Stimulated activated CD8-positive, alpha-beta memory T cell treated with anti-CD3 and anti-CD28 coated beads, Interleukin-4, amount 100 ng/mL, for 24 hours (primary cell): Measurements from ENCODE around the gene EXO5.
"Not testable (repeated sequence)": the region's sequence is repeated elsewhere in the genome, so short reads cannot be mapped to it uniquely, and the experiment has no call there.

Experiments
- DNase-seq: peaks from one replicate; pipeline ENCODE4 v3.0.0-alpha.2; 2020; ENCODE audit warnings: low read depth

EXO5 gene, protein sequence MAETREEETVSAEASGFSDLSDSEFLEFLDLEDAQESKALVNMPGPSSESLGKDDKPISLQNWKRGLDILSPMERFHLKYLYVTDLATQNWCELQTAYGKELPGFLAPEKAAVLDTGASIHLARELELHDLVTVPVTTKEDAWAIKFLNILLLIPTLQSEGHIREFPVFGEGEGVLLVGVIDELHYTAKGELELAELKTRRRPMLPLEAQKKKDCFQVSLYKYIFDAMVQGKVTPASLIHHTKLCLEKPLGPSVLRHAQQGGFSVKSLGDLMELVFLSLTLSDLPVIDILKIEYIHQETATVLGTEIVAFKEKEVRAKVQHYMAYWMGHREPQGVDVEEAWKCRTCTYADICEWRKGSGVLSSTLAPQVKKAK

DNA sequence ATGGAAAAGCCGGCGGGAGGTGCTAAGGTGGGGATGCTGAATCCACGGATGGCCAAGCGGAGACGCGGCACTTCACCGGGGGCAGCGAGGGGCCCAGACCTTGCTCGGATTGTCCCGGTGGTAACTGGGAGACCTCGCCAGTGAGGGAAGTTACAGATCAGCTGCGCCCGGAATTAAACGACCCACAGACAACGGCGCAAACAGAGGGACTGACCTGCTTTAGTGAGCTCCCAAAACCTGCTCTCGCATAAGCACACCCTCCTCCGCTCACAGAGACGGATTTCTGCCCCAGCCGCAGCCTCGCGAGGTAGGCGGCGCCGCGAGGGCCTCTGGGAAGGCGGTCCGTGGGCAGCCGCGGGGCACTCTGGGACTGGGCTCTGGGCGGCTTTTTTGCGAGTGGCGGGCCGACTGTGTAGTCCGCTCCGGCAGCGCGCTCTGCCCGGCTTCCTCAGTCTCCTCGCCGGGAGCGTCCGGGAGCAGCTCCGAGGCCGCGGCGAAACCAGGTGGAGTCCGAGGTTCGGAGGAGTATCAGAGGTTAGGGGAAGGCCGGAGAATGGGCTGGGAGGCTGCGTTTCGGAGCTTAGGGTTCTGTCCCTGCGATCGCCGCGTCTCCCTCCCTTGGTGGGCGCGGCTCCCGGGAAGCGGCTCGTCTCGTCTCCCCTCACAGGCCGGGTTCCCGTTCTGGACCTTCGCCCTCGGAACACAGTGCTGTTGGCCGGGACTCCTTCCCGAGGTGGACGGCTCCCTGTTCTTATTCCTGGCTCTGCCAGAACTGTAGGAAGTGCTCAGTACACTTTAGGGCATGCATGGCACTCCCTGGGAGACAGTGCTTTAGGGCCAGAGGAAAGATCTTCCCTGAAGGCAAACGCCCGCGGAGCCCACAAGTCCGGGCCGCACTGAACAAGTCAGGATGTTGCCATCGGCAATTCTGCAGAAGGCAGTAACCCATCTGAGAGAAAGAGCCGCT lies at the start of gene EXO5:
TSS of gene EXO5 (plus strand) at position 393 of the 967 bp plus-strand sequence. CDS start 5,778 bp downstream, outside the sequence.
- DNase-seq: peak; percentile 75

DNA sequence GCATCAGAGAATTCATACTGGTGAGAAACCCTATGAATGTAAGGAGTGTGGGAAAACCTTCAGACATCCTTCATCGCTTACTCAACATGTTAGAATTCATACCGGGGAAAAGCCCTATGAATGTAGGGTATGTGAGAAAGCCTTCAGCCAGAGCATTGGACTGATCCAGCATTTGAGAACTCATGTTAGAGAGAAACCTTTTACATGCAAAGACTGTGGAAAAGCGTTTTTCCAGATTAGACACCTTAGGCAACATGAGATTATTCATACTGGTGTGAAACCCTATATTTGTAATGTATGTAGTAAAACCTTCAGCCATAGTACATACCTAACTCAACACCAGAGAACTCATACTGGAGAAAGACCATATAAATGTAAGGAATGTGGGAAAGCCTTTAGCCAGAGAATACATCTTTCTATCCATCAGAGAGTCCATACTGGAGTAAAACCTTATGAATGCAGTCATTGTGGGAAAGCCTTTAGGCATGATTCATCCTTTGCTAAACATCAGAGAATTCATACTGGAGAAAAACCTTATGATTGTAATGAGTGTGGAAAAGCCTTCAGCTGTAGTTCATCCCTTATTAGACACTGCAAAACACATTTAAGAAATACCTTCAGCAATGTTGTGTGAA lies 45.5 kb upstream of the EXO5 start:
- DNase-seq: no peak

DNA sequence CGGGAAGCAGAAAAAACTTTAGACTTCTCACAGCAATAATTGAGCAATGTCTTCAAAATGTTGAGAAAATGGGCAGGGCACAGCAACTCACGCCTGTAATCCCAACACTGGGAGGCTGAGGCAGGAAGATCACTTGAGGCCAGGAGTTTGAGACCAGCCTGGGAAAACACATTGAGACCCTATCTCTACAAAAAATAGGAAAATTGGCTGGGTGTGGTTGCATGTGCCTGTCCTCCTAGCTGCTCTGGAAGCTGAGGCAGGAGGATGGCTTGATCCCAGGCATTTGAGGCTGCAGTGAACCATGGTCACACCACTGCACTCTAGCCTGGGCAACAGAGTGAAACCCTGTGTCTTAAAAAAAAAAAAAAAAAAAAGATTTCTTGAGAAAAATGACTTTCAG lies 39.2 kb upstream of the EXO5 start:
- DNase-seq: no peak

DNA sequence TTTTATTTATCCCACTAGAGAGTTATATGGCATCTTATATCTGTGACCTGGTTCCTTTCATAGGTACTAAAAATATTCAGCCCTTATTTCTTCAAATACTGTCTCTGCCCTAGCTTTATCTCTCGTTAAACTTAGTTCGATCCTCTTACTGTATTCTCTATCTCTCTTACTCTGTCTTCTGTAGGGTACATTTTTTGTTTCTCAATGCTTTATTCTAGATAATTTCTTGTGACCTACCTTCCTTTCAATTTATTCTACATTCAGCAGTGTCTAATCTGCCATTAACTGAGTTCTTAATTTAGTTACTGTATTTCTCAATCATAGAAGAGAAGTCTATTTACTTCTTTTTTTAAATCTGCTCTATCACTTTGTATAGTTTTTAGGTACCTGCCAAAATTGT lies 33.3 kb upstream of the EXO5 start:
- DNase-seq: no peak

DNA sequence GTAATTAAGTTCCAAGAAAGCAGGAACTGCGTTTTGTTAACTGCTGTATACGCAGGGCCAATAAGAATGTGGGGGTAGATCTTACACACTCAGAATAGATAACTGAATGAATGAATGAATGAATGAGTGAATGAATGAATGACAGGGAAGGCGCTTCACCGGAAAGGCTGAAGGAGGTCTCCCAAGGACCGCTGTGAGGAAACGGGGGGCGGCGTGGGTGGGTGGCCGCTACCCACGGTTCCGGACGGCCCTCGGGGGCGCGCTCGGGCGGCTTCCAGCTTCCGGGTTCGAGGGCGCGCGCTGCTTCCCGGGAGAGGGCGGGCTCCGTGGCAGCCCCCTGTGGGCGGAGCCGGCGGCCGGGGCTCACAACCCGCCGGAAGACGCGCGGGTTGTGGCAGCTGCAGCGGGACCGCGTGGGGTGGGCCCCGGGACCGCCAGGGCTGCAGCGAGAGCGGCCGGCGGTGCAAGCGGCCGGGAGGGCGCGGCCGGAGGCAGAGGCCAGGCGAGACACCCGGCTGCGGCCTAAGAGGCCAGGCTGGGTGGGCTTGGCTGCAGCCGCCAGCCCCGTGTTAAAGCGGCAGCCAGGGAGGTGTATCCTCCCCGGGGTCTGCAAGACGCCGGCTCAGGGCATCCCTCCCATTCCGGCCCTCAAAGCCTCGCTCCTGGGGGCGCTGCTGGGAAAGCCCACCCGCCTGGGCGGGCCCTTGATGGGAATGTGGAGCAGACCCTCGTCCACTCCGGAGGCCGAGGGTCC lies 31.5 kb upstream of the EXO5 start, which contains the start of gene ZFP69:
TSS of gene ZFP69 (plus strand) at position 367 of the 754 bp plus-strand sequence. CDS start 2,072 bp downstream, outside the sequence.
- DNase-seq: peak; percentile 67

DNA sequence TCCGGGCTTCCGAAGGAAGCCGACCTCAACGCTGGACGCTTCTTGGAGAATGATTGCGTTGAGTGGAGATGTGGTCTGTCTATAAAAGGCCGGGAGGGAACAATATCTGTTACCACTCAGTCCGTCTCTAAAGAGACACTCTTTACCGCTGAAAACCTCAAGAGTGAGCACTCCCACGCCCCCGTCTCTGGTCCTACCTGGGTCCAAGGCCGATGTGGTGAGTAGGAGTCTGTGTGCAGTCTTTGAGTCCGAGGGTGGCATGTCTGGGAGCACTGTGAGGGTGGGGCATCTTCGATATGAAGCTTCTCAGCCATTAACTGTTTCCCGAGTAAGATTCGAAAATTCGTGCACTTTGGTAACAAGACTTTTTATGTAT lies 30.9 kb upstream of the EXO5 start:
- peak; percentile 8 for DNase-seq

DNA sequence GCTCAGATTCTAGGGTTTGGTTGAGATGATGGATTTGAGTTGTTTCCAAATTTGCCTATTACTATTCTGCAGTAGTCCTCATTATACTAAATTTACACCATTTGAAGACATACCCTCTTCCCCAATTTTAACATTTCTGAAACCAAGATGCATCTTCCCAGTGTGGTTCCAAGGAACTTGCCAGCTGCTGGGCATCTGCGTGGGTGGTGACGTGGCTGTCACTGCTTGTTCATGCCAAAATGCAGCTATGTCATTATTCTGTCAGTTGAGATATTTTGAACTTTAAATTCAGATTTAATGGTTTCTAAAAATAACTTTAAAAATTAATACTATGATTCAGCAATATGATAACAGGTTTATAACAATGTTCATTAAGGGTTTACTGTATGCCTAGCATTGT lies 30.3 kb upstream of the EXO5 start:
- no peak for DNase-seq

DNA sequence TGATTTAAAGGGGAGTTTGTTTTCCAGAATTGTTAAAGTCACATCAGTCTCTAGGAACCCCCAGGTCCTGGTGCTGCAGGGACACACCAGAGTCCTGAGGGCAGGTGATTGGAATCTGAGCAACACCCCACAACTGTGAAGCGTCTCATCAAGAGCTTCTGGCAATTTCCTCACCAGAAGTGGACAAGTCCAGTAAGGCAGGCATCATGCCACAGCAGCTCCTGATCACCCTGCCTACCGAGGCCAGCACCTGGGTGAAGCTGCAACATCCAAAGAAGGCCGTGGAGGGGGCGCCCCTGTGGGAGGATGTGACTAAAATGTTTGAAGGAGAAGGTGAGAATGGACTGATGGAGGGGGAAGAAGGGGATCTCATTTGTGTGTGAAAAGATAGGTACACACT lies 29.4 kb upstream of the EXO5 start:
- no peak for DNase-seq

DNA sequence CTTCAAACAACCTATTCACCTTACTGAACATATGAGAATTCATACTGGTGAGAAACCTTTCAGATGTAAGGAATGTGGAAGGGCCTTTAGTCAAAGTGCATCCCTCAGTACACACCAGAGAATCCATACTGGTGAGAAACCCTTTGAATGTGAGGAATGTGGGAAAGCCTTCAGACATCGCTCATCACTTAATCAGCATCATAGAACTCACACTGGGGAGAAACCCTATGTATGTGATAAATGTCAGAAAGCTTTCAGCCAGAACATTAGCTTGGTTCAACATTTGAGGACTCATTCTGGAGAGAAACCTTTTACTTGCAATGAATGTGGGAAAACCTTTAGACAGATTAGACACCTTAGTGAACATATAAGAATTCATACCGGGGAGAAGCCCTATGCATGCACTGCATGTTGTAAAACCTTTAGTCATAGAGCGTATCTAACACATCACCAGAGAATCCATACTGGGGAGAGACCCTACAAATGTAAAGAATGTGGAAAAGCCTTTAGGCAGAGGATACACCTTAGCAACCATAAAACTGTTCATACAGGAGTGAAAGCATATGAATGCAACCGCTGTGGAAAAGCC lies 13.2 kb upstream of the EXO5 start:
- no peak for DNase-seq

DNA sequence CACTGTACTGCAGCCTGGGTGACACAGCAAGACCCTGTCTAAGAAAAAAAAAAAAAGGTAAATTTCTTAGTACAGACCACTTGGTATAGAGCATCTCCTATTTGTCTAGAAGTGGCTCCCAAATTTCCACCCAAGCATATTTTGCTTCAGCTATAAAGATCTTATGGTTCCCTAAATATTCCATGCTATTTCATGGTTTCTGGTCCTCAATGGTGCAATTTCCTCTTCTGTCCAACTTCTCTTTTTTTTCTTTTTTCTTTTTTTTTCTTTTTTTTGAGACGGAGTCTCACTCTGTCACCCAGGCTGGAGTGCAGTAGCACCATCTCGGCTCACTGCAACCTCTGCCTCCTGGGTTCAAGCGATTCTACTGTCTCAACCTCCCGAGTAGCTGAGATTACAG lies 5.9 kb upstream of the EXO5 start:
- DNase-seq: not testable (repeated sequence)

DNA sequence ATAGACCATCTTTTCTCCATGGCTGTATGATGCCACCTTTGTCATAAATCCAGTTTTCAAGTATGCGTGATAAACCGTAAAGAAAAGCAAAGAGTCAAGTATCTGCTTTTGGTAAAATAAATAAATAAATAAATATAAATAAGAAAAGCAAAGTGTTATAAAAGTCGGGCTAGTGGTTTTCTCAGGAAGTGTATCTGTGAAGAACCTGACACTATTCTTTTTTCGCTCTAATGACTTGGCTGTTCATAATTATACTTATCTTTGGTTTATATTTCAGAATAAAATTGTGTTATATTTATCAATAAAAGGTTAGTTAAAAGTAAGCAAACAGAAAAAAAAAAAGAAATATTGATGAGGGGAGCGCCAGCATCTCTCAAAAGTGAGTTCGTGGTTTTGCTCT lies 594 bp upstream of the EXO5 start:
- no peak for DNase-seq

DNA sequence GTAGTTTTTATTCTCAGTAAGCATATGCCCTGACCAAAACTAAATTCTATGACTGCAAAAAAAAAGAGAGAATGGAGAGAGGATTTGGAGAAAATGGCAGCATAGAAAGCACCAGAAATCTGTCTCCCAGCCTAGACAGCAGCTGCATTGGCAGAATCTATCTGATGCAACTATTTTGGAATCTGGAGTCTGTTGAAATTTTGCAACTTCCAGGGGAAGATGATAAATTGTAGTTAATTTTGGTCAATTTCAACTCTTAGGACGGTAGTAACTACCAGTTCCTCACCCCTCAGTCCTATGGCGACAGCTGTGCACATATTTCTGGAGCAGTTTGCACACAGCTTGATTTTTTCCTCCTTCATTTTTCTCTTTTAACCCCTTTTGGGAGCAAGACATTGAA lies 10.9 kb downstream of the EXO5 start:
- DNase-seq: no peak

DNA sequence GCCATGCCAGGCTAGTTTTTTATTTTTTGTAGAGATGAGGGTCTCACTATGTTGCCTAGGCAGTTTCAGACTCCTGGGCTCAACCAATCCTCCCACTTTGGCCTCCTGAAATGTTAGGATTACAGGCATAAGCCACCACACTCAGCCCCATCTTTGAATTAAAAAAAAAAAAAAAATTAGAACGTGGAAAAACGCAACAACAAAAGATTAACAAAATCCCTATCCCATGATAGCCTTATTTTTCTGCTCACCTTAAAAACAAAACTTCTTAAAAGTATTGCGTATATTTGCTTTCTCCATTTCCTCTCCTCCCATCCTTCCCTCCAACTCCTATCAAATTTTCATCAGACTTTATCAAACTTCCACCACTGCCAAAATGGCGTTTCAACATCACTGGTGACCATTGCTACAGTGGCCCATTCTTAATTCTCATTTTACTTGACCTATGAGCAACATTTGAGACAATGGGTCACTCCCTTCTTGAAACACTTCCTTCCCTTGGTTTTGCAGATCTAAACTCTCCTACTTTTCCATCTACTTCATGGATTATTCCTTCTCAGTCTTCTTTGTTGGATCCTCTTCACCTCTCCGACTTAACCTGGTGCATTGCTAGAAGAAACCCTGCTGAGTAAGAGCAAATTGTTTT lies 22.3 kb downstream of the EXO5 start:
- no peak for DNase-seq

DNA sequence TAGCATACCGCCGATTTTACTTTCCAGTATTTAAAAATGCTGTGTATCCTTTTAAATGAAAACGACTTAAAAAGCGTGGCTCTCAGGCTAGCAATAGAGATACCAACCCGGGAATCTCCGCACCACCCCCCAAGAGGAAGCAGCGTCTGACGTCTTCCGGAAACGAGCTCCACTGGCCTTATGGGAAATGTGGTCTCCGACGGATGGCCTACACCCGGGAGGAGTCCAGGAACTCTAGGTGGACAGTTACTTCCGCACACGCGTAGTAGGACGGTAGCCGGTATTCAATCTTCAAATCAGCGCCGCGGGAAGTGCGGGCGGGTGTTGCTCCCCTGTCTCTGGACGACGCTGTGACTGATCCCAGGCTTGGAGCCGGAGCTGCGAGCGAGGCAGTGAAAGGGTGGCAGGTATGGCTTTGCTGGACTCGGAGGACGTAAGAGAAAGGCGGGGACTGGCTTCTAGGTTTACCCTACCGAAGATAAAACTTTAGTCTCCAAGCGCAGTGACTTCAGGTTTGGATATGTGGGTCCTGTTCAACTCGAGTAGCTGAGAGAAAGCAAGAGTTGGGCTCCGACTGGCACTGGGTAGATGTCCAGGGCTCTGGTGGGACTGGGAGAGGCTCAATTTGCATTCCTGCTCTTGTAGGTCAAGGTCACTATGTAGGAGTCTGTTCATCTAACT lies 23.0 kb downstream of the EXO5 start, which contains the start of gene ZNF684:
TSS of gene ZNF684 (plus strand) at position 257 of the 681 bp plus-strand sequence. CDS start 1,530 bp downstream, outside the sequence.
- DNase-seq: peak; percentile 76

DNA sequence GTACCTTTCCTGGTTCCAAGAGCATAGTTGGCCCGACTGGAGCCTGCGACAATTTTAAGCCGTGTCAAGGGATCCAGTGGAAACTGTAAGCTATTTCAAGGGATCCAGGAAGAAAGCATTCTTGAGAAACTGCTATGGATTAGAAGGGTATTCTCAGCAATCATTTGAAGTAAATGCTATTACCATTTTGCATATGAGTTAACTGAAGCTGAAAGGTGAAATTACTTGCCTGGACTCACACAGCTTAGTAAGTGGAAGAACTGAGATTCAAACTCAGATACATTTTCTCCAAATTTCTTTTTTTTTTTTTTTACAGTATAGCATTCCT lies 23.5 kb downstream of the EXO5 start:
- no peak for DNase-seq

DNA sequence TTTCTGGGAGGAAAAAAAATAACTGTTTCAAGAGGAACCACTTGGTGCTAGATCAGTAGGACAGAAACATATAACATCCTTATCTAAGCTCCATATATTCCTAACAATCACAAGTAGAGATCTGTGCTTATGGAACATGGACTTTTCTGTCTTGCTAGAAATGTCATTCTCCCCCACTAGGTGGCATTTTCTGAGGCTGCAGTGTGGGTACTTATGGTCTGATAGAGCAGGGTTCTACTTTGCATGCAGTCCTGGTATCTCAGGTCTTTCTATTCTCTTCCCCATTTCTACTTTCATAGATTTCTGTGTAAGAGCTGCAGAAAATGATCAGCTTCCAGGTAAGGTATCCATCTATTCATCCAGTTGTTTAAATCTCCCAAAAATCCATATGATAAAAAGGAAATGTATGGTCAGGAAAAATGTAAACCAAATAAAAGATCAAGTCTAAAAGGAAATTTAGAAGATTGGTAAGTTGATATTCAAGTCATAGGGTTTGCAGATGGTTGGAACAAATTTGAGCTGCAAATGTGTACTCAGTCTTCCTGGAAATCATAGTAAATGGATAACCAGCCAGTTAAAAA lies 24.4 kb downstream of the EXO5 start:
- no peak for DNase-seq

DNA sequence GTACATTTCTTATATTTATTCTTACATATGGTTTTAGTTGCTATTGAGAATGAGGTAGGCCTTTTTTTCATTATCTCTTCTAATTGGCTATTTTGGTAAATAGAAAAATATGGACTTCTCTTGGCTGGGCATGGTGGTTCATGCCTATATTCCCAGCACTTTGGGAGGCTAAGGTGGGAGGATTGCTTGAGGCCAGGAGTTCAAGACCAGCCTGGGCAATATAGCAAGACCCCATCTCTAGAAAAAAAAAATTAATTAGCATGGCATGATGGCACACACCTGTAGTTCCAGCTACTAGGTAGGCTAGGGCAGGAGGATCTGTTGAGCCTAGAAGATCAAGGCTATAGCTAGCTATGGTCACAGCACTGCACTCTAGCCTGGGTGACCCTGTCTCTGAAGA lies 26.0 kb downstream of the EXO5 start:
- DNase-seq: no peak

DNA sequence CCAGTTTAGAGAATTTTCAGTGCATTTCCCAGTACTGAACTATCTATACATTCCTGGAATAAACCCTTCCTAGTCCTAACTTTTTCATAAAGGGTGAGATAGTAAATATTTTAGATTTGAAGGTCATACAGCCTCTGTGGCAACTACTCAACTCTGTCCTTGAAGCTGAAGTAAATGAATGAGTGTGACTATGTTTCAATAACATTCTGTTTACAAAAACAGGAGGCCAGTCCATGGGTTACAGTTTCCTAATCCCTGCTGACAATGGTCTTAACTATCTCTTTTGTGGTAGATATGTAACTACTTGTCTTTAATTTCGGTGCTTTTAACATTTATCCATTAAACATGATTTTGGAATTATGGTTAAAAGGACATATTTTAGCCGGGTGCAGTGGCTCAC lies 27.2 kb downstream of the EXO5 start:
- no peak for DNase-seq

DNA sequence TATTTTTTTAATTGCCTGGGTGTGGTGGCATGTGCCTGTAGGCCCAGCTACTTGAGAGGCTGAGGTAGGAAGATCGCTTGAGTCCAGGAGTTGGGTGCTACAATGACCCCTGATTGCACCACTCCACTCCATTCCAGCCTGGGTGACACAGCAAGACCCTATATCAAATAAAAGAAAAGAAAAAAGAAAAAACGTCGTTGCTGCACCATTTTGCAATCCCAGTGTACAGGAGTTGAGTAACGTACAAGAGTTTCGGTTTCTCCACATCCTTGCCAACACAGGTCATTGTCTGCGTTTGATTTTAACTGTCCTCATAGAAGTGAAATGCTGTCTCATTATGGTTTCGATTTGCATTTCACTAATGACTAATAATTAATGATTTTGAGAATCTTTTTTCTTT lies 30.8 kb downstream of the EXO5 start:
- no peak for DNase-seq

DNA sequence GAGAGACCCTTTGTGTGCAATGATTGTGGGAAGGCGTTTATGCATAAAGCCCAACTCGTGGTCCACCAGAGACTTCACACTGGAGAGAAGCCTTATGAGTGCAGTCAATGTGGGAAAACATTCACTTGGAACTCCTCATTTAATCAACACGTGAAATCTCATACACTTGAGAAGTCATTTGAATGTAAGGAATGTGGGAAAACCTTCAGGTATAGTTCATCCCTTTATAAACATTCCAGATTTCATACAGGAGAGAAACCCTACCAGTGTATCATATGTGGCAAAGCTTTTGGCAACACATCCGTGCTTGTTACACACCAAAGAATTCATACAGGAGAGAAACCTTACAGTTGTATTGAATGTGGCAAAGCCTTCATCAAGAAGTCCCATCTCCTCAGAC lies 38.4 kb downstream of the EXO5 start:
- no peak for DNase-seq
